SW 1271 (cell line): ENCODE measurements around the gene TGM2.

Source experiments
- DNase-seq, 2 experiments: peaks; one replicate each; lab custom pipeline; 2025; lab: John Stamatoyannopoulos, UW

The TGM2 gene

DNA sequence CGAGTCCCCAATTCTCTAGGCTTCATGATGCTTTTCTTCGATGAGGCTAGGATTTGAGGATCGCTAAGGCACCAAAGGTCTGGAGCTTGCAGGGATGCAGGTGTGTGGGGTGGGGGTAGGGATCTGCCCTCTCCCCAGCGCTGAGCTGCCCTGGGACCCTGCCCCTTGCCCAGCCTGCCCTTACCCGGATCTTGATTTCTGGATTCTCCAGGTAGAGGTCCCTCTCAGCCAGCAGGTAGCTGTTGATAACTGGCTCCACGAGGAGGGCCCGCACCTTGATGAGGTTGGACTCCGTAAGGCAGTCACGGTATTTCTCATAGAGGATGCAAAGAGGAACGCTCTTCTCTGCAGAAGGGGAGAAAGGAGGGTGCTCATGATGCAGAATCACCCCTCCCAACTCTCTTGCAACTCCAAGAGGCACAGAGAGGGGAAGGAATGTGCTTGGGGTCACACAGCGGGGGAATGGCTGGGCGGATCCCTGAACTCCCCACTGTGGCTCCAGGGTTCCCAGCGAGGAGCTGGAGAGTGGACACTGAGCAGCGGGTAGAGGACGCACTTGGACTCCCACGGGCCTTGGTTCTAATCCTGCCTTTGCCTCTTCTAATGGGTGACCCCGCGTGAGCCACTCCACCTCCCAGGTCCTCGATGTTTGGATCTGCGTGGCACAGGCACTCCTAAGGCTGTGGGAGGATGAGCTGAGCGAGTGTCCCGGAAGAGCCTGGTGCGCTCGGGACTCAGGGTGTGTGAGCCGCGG is 32.7 kb downstream of the TGM2 start:
- no peak for DNase-seq

DNA sequence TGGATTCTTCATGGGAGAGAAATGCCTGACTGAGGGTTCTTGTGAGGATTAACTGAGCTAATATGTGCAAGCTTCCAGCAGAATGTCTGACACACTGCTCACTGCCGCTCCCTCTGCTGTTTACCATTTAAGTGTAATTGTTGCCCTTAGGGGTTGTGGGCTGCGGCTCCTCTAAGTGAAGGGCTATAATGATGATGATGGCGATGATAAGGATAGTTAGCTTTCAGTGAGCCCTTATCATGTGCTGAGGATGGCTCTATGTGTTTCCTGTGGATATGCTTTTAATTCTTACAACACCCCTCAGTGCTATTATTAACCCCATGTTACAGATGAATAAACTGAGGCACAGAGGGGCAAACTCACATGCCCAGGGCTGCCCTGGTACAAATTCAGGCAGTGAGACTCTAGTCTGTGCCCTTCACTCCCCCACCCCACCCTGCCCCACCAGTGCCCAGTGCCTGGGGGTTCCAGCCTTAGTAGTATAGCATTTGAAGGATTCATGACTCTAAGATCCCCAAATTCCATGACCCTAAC is 33.4 kb downstream of the TGM2 start:
- DNase-seq = no peak

- no peak for DNase-seq
These were observed 34.1 kb downstream of the TGM2 start for GRCh38 chr20:38130687-38131587.

DNA sequence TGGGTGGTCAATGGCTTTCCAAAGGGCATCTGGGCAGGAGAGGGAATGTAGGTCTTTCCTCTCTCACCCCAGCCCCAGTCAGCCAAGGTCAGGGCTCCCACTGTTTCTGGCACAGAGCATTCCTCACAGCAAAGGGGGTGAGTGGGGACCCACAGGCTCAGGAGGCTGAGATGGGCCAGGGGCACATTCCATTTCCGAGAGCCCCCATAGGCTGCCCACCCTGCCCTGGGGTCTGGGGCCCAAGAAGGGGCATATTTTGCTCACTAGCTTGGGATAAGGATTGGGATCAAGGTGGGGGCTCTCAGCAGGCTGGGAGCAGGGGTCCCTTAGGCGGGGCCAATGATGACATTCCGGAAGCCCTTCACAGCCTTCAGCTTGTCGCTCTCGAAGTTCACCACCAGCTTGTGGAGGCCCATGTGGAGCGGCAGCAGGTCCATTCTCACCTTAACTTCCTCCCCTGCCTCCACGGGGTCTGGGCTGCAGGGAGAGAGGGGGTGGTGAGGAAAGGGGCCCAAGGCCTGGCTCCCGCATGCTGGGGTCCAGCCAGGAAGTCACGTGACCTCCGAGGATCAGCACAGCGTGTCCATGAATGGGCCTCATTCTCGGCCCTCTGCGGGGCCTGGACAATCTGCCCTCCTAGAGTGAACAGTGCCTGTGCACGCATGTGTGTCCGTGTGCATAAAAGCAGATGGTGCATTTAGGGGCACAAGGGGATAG is 35.0 kb downstream of the TGM2 start:
- DNase-seq = no peak

GRCh38 chr20:38129248-38129865 is 35.7 kb downstream of the TGM2 start:
- no peak for DNase-seq

DNA sequence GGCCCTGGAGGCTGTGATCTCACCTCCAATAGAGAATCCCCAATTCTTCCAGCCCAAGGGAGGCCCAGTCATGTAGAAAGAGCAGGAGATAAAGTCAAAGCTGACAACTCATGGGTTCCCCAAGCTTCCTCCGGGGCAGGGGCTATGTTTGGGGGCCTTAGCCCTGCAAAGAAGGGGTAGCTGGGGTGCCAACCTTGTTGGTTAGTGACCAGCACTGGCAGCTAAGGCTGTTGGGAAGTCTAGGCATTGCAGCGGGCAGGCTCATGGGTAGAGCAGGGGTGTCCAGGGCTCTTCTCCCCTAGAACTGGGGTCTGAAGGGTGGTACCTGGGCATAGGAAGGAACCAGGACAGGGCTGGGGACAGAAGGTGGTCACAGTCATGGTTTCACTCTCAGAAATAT is 36.4 kb downstream of the TGM2 start:
- DNase-seq = no peak

DNA sequence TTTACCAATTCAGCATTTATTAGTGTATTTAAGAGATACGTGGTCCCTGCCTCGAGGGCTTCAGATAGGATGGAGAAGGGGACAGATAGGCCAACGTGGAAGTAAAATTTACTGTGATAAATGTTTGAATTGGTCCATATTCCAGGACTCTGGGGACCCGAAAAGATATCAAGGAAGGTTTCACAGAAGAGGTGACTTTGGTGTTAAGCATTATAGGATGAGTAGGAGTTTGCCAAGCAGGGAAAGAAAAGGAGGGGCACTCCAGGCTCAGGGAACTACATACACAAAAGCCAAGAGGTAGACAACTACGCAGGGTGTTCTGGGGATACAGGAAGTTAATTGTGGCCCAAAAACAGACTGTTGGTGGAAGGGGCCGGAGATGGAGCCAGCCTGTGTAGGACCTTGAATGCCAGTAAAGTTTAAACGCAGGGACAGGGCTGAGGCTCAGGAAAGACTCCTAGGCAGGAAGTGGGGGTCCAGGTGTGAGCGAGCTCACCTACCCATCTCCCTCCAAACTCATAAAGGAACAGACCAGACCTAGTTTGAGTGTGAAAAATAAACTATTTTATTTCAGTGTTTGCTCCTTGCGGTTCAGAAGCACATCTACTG is 37.0 kb downstream of the TGM2 start:
- no peak for DNase-seq

DNA sequence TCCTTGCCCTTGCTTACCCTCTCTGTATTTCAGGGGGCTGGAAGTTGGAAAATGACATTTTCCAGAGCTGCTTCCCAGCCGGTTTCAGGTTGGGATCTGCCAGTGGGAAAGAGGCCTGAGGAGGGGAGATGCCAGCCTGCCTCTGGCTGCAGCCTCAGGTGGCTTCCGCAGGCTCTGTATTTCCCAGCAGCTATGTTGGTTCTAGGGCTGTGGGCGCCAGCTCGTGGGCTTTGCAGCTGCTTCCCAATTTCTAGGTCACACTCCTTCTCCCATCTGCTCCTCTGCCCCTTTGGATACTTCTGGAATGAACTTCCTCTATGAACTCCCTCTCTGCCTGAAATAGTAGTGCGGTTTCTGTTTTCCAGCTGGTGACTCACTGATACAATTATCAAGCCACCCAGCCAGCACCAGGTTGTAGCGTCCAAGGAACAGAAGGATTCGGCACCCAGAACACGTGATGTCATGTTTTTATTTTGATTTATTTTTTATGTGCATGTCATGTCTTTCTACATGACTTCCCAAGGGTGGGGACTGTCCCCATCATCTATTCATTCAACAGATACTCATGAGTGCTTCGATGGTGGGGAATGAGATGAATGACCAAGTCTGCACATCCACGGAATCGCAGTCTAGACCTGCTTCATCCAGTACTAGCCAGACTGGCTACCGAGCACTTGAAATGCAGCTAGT is 38.0 kb downstream of the TGM2 start:
- DNase-seq = peak; percentile 85 to 92

DNA sequence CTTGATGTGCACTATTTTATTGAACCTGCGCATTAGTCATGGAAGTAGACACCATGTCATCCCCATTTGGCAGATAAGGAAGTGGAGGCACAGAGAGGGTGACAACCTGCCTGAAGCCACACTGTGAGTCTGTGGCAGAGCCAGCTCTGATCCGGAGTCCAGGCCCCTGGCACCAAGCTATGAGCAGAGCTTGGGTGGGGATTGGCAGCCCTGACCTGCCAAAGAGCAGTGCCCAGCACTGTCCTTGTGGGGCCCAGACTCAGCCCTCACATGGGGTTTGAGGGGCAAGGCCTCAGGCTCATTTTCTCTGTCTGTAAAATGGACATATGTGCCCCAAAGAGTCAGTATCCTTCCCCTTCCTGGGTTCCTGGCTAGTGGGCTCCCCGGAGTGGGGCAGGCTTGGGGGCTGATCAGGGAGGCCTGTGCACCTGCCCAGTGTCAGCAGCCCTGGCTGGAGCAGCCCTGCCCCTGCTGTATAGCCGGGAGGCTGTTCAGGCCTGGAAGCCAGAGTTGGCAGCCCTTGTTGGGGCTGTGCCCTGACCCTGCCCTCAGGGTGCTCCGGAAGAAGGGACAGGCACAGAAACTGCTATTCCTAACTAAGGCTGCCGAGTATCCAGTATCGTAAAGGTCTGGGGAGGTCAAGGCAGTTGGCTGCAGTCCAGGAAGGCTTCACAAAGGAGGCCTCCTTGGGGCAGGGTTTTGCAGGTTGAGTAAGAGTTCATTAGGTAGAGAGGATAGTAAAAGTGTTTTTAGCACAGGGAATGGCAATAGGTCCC is 38.7 kb downstream of the TGM2 start:
- DNase-seq = no peak

- no peak for DNase-seq
These were observed 39.7 kb downstream of the TGM2 start for GRCh38 chr20:38125157-38126056.

DNA sequence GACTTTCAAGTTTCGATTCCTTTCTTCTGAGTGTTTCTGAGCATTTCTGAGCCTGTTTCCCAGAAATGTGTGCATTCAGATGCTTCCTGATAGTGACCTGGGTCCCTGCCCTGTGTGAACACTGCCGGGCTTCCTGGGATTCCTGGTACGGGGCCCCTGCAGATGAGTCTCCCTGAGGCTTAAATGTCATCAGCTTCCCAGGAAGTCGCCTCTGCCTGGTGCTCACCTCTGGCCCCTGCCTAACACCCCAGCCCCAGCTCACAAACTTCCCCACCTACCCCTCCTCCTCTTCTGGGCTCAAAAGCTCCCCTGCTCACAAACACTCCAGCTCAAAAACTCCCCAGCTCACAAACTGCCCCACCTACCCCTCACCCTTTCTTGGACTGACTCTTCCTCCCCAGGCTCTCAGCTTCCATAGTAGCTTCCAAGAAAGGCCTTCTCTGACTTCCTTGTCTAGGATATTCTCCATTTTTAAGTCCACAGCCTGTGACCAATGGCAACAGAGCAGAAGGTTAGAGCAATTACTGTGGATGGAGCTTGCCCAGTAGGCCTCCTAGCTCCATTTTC is 42.0 kb downstream of the TGM2 start:
- peak in 1 of 2 experiments; percentile 48 for DNase-seq

DNA sequence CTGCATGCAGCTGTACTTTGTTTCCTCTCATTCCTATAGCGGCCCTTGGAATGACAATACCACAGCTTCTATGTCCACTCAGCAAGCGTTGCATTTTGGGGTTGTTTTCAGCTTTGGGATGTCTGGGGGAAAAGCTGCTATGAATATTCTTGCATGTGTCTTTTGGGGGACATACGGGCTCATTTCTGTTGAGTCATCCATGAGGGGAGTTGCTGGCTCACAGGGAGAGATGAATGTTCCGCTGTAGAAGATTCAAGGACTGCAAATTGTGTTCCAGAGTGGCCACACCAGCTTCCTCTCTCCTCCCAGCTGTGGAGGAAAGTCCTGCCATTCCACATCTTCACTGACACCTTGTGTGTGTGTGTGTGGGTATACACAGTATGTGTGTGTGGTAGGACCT is 43.3 kb downstream of the TGM2 start:
- DNase-seq = no peak

- no peak for DNase-seq
These were observed 44.5 kb downstream of the TGM2 start for GRCh38 chr20:38120625-38120988.

DNA sequence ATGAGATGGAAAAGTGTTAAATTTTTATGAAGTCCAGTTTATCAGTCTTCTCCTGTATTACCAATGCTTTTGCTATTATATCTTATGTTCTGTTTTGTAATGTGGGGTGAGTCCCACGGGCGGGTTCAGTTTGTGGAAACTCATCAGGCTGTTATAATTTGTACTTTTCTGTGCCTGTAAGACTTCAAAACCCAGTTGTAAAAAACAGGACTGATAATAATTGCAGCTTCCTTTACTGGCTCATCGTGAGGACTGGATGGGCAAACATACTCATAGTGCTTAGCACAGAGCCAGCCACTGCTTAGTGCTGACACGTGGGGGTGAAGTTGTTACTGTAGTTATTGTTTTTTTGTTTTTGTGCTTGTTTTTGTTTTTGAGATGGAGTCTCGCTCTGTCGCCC is 45.6 kb downstream of the TGM2 start:
- no peak for DNase-seq

GRCh38 chr20:38117635-38118034 is 47.4 kb downstream of the TGM2 start:
- DNase-seq = peak; percentile 95 to 96

- DNase-seq = no peak
These were observed 47.9 kb downstream of the TGM2 start for GRCh38 chr20:38117205-38117604.

GRCh38 chr20:38116409-38117165 is 48.5 kb downstream of the TGM2 start:
- no peak for DNase-seq

GRCh38 chr20:38115896-38116295 is 49.2 kb downstream of the TGM2 start:
- no peak for DNase-seq
